Activated effector memory CD4-positive, alpha-beta T cell treated with Interleukin-2 at 50 U/mL for 16 hours (primary cell): Measurements from ENCODE around the gene DNAH6.
"Not testable (repeated sequence)": the region's sequence is repeated elsewhere in the genome, so short reads cannot be mapped to it uniquely, and the experiment has no call there.

Source experiments
- DNase-seq: peaks from one replicate; pipeline ENCODE4 v3.0.0-alpha.2; 2020

Gene DNAH6, protein sequence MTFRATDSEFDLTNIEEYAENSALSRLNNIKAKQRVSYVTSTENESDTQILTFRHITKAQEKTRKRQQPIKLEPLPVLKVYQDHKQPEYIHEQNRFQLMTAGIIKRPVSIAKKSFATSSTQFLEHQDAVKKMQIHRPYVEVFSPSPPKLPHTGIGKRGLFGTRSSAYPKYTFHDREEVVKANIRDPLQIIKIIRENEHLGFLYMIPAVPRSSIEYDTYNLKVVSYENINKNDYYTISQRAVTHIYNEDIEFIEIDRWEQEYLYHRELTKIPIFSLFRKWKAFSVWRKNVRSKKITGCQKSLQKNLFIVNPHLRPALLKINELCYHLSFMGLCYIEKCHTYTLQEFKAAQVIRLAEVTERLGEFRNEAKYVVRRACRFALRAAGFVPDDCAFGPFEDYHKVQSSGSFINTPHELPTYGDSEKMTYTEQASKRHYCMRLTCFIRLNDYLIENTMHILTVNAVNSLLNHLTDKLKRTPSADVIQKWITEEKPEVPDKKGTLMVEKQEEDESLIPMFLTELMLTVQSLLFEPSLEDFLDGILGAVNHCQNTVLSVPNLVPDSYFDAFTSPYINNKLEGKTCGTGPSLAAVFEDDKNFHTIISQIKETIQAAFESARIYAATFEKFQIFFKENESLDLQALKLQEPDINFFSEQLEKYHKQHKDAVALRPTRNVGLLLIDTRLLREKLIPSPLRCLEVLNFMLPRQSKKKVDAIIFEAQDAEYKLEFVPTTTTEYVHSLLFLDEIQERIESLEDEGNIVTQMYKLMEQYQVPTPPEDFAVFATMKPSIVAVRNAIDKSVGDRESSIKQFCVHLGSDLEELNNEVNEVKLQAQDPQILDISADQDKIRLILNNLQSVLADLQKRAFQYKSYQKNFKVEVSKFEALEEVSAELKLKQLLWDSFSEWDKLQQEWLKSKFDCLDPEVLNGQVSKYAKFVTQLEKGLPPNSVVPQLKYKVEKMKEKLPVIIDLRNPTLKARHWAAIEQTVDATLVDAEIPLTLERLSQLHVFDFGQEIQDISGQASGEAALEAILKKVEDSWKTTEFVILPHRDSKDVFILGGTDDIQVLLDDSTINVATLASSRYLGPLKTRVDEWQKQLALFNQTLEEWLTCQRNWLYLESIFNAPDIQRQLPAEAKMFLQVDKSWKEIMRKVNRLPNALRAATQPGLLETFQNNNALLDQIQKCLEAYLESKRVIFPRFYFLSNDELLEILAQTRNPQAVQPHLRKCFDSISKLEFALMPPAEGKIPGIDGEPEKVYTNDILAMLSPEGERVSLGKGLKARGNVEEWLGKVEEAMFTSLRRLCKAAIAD (N-terminal part only)

DNA sequence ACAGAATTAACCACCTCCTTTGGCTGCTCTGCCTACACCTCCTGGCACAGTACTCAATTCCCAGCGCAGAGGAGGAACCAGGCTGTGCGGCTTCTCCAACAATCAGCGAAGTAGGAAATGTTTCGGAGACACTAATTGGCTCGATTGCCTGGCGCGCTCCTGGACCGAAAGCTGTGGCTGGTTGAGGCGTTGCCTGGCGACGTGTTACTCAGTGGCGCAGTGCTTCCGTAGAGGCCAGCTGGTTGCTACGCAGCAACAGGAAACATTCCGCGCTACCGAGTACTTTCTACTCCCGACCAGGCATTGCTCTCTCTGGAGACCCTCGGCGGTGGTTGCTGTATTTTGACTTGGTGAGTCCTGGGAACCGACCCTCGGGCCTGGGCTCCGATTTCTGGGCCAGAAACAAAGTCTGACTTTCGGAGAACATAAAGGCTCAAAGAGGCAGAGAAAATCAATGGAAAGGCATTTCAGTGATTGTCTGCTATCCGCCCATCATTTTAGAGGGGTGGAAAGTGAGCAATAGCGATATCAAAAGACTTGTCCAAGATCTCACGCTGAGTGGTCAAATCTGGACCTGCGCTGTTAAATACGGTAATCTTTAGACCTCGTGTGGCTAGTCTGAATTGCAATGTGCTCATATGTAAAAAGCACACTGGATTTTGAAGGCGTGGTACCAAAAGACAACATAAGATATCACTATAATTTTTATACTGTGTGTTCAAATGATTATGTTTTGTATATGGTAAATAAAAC, at the start of gene DNAH6:
TSS of gene DNAH6 (plus strand) at position 265 of the 753 bp plus-strand sequence. CDS start 1,329 bp downstream, outside the sequence.
- peak; percentile 75 for DNase-seq

GRCh38 chr2:84467389-84467788, 48.9 kb upstream of the DNAH6 start:
- DNase-seq: no peak

DNA sequence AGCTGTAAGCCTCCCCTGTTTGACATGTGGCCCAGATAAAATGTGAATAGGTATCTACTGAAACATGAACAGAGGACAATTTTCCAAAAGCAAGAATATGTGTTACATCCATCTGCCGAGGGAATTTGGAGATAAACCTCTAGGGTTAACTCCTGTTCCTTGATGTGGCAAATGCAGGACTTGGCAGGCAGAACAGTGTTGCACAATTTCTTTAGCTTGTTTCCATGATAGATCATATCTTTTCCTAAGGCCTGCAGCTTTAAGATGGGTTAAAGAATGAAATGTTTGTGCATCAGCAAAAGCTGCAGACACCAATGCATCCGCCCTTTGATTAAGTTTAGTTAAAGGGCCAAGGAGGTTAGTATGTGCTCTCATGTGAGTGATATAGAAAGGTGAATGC, 43.9 kb upstream of the DNAH6 start:
- not testable (repeated sequence) for DNase-seq

GRCh38 chr2:84472856-84473565, 43.3 kb upstream of the DNAH6 start:
- no peak for DNase-seq

GRCh38 chr2:84474176-84474575, 42.1 kb upstream of the DNAH6 start:
- DNase-seq: no peak

GRCh38 chr2:84477886-84478285, 38.4 kb upstream of the DNAH6 start:
- DNase-seq: no peak

DNA sequence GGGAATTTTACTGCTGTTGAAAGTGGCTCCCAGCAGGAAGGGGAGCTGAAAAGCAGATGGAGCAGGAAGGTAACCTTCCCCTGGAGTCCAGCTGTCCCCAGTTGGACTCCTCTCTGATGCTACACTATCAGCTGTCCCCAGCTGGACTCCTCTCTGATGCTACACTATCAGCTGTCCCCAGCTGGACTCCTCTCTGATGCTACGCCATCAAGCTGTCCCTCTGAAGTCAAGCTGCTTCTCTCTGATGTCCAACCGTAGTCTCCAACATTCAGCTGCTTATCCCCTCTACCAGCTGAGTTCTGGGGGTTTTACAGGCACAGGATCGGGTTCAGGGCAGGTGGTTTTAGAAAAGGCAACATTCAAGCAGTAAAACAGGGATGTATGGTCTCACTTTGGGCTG, 37.4 kb upstream of the DNAH6 start:
- no peak for DNase-seq

GRCh38 chr2:84481702-84482101, 34.6 kb upstream of the DNAH6 start:
- no peak for DNase-seq

DNA sequence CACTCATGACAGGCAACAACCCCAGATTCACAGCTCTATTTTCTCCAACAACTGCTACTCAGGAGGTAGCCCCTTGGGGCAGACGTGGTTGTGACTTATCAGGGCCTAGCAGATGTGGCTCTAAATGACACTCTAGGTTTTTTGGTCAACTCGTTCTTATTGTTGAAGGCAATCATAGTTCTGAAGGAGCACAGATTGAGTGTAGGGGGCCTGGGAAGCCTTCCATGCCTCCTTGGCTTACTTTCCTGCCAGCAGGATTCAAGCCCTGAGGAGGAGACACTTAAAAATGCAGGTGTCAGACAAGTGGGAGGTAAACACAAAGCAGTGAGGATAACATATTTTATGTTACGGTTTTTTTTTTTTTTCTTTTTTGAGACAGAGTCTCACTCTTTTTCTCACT, 33.7 kb upstream of the DNAH6 start:
- no peak for DNase-seq

DNA sequence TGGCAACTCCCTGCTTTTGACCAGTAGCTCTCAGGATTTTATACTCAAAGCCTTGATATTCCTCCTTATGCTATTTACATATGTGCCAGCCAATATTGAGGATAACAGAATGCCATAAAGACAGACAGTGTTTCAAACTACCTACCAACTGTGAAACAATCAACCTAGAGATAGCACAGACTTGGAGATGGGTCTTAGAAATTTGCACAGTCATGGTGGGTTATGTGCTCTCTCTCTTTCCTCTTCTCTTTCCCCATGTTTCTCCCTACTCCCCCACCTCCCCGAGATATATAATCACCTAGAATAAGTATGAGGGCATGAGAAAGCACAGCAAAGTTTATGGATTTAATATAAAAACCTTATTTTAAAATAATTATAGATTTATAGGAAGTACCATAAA, 33.0 kb upstream of the DNAH6 start:
- no peak for DNase-seq

DNA sequence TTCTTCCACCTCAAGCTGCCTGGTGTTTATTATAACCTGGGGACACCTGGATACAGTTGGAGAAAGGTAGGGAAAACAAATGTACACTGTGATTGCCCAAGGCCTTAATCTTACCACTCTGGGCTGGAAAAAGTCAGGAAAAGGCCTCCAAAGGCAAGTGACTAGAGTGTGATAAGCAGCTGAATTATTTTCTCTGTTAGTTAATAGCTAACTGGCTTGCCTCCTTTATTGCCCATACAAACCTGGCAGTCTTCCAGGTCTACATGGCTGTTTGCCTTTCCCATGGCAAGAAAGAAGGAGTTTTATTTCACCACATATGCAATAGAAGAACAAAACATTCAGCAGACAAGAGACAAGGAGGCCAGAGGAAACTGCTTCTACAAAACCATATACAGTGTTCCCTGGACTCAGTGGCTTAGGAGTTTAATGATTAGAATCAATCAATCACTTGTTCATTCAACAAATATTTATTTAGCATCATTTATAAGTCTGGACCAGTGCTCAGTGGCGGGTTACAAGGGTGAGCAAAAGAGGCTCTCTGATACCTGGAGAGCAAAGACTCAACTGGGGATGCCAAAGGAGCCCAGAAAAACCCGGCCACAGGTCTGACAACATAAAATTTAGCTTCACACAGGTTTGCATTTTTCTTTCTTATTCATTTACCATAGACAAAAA, 29.7 kb upstream of the DNAH6 start:
- DNase-seq: no peak

- DNase-seq: no peak
Measured at GRCh38 chr2:84487298-84487996, 28.9 kb upstream of the DNAH6 start.

- no peak for DNase-seq
Measured at GRCh38 chr2:84491256-84491655, 25.0 kb upstream of the DNAH6 start.

GRCh38 chr2:84491741-84492140, 24.6 kb upstream of the DNAH6 start:
- no peak for DNase-seq

DNA sequence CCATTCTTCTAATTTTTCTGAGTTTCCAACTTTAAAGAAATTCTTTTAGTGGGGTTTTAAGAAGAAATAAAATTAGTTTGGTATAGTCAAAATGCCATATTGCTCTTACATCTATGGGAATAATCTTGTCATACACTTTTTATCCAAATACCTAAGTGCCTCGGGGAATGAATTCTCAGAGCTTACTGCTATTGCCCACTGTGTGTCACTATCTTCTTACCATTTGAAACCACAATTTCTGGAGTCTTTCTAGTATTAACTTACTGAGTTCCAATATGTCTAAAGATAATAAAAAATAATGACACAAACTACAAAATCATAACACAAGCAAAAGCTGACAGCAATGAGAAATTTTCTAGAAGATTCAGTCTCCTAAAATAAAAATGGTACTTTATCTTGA, 23.7 kb upstream of the DNAH6 start:
- no peak for DNase-seq

DNA sequence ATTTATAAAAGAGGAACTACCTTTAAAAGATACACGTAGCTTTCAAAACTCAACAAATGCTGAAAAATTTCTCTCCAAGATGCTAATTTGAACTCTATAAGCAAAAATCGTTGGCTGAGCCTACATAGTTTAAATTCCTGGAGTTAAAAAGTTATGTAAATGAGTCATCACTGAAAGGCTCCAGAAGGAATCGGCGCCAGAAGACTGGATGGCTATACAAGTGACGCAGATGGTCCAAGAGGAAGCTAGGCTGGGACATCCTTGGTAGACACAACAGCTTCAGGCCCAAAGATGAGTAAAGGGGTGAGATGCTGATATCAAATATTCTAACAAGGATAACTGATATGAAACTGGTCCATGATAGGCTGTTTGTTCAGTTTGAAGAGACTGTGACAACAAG, 22.8 kb upstream of the DNAH6 start:
- no peak for DNase-seq

DNA sequence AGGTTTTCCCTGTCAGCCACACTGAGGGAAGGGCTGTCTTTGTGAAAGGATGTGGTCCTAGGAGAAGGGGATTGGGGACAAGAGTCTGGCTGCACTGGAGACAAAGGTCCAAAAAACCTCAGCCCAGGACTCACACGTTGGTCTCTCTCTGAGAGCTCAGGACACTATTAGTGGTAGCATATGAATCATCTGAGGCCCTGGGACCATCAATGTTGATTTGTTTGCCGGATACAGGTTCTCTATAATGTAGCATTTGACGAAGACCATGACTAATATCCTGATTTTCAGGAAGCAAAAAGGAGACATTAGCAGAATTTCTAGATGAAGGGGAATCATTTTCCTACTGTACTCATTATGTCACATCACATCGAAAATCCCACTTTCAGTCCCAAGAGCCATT, 22.2 kb upstream of the DNAH6 start:
- DNase-seq: no peak

DNA sequence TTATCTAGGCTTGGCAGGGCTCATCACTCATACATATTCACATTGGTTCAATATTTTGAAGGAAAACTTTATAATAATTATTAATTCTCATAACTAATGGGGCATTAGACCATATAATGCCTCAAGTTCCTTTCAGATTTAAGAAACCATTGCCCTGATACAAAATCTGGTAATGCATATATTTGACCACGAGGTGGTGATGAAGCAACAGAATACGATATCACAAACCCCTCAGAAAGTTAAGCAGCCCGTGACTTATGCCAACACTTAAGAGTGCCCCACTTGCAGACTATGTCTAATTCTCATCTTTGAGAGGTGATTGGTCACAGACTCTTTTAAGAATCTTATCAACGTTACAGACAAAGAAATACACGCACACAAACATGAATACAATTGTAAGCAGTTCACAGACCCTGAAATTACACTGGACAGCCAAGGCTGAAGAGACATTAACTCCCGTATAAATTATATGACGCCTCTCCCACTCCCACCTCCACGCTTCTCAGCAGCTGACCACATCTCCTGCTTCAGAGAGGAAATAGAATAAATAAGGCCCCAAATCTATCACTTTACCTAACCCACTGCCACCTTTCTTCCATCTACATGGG, 20.7 kb upstream of the DNAH6 start:
- no peak for DNase-seq

- DNase-seq: no peak
Measured at GRCh38 chr2:84496386-84496785, 19.9 kb upstream of the DNAH6 start.

DNA sequence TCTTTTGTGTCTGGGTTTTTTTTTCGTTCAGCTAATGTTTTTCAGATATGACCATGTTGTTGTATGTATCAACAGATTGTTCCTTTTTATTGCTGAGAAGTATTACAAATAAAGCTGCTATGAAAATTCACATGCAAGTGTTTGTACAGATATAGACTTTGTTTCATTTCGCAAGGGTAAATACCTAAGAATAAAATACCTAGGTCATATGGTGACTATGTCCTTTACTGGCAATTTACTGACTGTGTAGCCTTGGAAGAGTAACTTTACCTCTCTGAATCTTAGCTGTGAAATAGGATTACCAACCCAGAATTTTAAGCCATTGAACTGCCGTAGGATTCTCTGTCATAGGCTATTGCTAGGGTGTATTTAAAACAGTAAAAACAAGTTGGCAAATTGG, 19.0 kb upstream of the DNAH6 start:
- no peak for DNase-seq
